ENCODE data around the gene ITGB3BP.

Gene ITGB3BP

DNA sequence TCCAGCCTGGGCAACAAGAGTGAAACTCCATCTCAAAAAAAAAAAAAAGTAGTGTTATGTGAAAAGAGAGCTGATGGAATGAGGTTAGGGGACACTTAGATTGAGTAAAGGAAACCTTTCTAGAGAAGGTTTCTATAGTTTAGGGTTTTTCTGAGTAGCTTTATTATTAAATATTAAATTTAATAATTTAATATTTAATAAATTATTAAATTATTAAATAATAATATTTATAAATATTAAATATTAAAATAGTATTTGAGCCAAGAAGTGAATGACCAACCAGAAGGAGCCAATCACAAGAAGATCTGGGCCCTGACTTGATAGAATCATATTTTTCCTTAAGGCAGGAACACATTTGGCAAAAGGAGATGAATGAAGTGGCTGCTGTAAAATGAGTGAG lies 104.9 kb downstream of the ITGB3BP start:
- Histone ChIP-seq H3K9me3 (ENCODE audit: control insufficient read depth, low read length) (no peaks in the 10 kb centered on the region), H2AFZ (no peak overlapping the region), H3K79me2 (no peaks in the 10 kb centered on the region), H3K4me1 (no peaks in the 10 kb centered on the region), H3K9ac (no peak overlapping the region), H3K36me3 (ENCODE audit: control insufficient read depth, insufficient read depth, low read length) (no peaks in the 10 kb centered on the region), H3K4me2 (ENCODE audit: low read length) (no peak overlapping the region), H3K27me3 (ENCODE audit: control insufficient read depth, insufficient read depth, low read length) (no peaks in the 10 kb centered on the region), H3K27ac (no peak overlapping the region), H3K4me3 (ENCODE audit: low read depth, low read length) (no peak overlapping the region)
- TF ChIP-seq, protein P1, sequence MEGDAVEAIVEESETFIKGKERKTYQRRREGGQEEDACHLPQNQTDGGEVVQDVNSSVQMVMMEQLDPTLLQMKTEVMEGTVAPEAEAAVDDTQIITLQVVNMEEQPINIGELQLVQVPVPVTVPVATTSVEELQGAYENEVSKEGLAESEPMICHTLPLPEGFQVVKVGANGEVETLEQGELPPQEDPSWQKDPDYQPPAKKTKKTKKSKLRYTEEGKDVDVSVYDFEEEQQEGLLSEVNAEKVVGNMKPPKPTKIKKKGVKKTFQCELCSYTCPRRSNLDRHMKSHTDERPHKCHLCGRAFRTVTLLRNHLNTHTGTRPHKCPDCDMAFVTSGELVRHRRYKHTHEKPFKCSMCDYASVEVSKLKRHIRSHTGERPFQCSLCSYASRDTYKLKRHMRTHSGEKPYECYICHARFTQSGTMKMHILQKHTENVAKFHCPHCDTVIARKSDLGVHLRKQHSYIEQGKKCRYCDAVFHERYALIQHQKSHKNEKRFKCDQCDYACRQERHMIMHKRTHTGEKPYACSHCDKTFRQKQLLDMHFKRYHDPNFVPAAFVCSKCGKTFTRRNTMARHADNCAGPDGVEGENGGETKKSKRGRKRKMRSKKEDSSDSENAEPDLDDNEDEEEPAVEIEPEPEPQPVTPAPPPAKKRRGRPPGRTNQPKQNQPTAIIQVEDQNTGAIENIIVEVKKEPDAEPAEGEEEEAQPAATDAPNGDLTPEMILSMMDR (IDR thresholded peaks at IDR 0.05): no peak

DNA sequence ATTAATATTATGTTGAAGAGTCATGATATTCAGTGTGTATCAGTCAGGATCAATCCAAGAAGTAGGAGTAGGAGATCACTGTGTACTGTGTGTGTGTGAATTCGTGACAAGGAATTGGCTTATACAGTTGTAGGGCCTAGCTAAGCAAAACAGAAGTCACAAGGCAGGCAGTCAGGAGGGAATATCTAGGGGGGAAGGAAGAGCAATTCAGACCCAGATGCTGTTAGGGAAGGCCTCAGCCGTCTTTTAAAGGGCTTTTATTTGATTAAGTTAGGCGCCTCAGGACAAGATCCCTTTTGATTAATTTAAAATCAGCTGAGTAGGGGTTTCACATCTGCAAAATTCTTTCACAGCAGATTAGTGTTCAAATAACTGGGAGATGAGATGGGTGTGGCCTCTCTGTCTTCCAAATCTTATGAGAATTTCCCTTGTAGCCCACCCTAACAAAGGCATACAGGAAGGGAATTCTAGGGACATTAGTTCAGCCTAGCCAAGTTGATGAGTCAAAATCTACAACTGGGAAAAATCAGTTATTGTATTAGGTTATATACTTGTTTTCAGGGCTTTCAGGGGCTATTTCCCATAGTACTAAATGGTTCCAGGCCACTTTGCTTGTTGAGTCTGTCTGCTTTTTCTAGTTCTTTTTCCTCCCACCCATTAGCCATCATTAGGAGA lies 108.2 kb downstream of the ITGB3BP start:
- H3K27me3 ChIP-seq (ENCODE audit: control insufficient read depth, insufficient read depth, low read length): no peaks in the 10 kb centered on the region
- no peaks in the 10 kb centered on the region for H3K9me3 ChIP-seq (ENCODE audit: control insufficient read depth, low read length)
- no peak overlapping the region for H3K9ac ChIP-seq
- no peak overlapping the region for H2AFZ ChIP-seq
- no peaks in the 10 kb centered on the region for H3K79me2 ChIP-seq
- H3K36me3 ChIP-seq (ENCODE audit: control insufficient read depth, insufficient read depth, low read length): no peaks in the 10 kb centered on the region
- H3K4me3 ChIP-seq (ENCODE audit: low read depth, low read length): no peak overlapping the region
- H3K4me2 ChIP-seq (ENCODE audit: low read length): no peak overlapping the region
- no peak overlapping the region for H3K27ac ChIP-seq
- H3K4me1 ChIP-seq: no peaks in the 10 kb centered on the region
- TF ChIP-seq, protein P1 (IDR thresholded peaks at IDR 0.05): no peak

DNA sequence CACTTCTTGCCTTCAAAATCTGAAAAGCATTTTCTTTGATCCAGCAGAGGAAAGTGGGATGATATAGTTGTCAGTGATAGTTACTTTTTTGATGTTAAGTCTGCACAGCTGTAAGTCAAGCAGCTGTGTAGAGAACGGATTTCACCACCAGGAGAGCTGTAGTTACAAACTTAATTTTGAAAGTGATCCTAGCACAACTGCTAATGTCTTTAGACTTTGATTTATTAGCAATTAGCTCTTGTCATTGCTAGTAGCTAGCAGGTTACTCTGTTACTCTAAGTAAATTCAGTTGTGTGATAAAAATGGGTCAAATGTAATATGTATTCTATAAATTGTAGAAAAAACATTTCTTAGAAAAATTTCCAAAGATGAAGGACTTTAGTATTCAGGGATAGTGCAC lies 109.6 kb downstream of the ITGB3BP start:
- H3K4me3 ChIP-seq (ENCODE audit: low read depth, low read length): no peak overlapping the region
- TF ChIP-seq, protein P1 (IDR thresholded peaks at IDR 0.05): no peak

DNA sequence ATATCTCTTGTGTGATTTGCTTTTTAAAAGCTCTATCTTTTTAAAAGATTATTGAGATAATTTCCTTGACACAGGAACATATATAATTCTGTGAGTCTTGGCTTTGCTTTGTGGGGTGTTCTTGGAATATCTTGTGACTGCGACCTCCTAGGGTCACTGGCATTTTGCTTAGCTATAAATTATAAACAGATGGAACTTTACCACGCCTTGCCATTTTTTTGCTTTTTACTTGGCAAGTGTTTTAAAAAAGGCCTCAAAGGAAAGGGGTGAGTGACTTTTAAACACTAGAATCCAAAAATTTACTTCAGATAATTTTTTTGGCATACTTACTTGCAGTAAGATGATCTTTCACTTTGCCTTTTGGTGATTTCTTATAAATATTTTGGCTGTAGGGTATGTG lies 112.0 kb downstream of the ITGB3BP start:
- TF ChIP-seq, protein P1 (IDR thresholded peaks at IDR 0.05): no peak
- Histone ChIP-seq H3K27ac (no peak overlapping the region), H3K27me3 (ENCODE audit: control insufficient read depth, insufficient read depth, low read length) (no peaks in the 10 kb centered on the region), H3K9ac (no peak overlapping the region), H3K36me3 (ENCODE audit: control insufficient read depth, insufficient read depth, low read length) (no peaks in the 10 kb centered on the region), H3K4me1 (no peaks in the 10 kb centered on the region), H3K79me2 (no peaks in the 10 kb centered on the region), H3K4me3 (ENCODE audit: low read depth, low read length) (no peak overlapping the region), H2AFZ (no peak overlapping the region), H3K4me2 (ENCODE audit: low read length) (no peak overlapping the region), H3K9me3 (ENCODE audit: control insufficient read depth, low read length) (no peaks in the 10 kb centered on the region)

More for the DNA sequence above, 109.6 kb downstream of the ITGB3BP start:
- H3K9me3 ChIP-seq (ENCODE audit: control insufficient read depth, low read length): no peaks in the 10 kb centered on the region
- no peak overlapping the region for H3K4me2 ChIP-seq (ENCODE audit: low read length)
- no peaks in the 10 kb centered on the region for H3K36me3 ChIP-seq (ENCODE audit: control insufficient read depth, insufficient read depth, low read length)
- no peak overlapping the region for H3K27ac ChIP-seq
- H3K27me3 ChIP-seq (ENCODE audit: control insufficient read depth, insufficient read depth, low read length): no peaks in the 10 kb centered on the region
- H3K79me2 ChIP-seq: no peaks in the 10 kb centered on the region
- no peak overlapping the region for H2AFZ ChIP-seq
- no peaks in the 10 kb centered on the region for H3K4me1 ChIP-seq
- no peak overlapping the region for H3K9ac ChIP-seq

DNA sequence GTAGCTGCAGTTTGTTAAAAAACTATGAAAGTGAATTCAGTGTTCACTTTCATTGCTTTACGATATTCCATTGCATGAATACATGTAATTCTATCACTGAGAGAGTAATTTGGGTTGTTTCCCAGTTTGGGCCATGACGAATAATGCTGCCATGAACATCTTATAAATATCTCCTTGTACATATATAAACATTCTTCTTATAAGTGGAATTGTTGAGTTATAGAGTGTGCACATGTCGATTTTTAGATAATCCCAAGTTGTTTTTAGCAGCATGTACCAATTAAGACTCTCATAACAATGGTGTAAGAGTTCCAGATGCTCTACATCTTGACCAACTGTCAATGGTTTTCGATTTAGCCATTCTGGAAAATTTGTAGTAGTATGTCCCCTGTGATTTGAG lies 114.7 kb downstream of the ITGB3BP start:
- H3K4me2 ChIP-seq (ENCODE audit: low read length): no peak overlapping the region
- TF ChIP-seq, protein P1 (IDR thresholded peaks at IDR 0.05): no peak
- no peak overlapping the region for H3K9ac ChIP-seq
- no peak overlapping the region for H3K4me3 ChIP-seq (ENCODE audit: low read depth, low read length)
- no peaks in the 10 kb centered on the region for H3K79me2 ChIP-seq
- H2AFZ ChIP-seq: no peak overlapping the region
- H3K27me3 ChIP-seq (ENCODE audit: control insufficient read depth, insufficient read depth, low read length): no peaks in the 10 kb centered on the region
- no peak overlapping the region for H3K27ac ChIP-seq
- H3K36me3 ChIP-seq (ENCODE audit: control insufficient read depth, insufficient read depth, low read length): no peaks in the 10 kb centered on the region
- no peaks in the 10 kb centered on the region for H3K9me3 ChIP-seq (ENCODE audit: control insufficient read depth, low read length)
- no peaks in the 10 kb centered on the region for H3K4me1 ChIP-seq

All from parathyroid adenoma (tissue), 2 donors.